ENCODE results near the gene ALG12. TPM values are rescaled to one million over a fixed set of nuclear protein-coding genes. Genes with fewer than 3 reads are reported as not detected.

ALG12 gene
- total and polyA plus RNA-seq, 2 of the 13 experiments (the other 11 are each of a cell fraction or from before 2014, with no cell fraction given) = 7.8 to 15.8 TPM

GRCh38 chr22:49960159-49961004 is 42.1 kb upstream of the ALG12 start, which contains the start of gene PIM3:
Gene PIM3 (plus strand): TSS chr22:49960772. CDS start chr22:49960948, 176 bp downstream.
- peaks cover 36% of the 10 kb centered on the region for H3K79me2 ChIP-seq (ENCODE audit: insufficient read depth, low read length)
- peaks cover 9 to 23% of the 10 kb centered on the region in 2 experiments for H3K36me3 ChIP-seq (replicated peaks in 1 of 2; ENCODE audit: control insufficient read depth in 1 of 2, insufficient read depth in 2 of 2, low read length in 2 of 2)
- H3K4me3 ChIP-seq (replicated peaks in 1 of 3; ENCODE audit: insufficient read depth in 1 of 3, low read depth in 2 of 3, low read length in 3 of 3) = peak within 1 kb of the TSS; percentile 97 to 99 (median 97)
- under 1% methylated on average over 17 of the region's 137 CpGs for WGBS (ENCODE audit: low lambda C conversion rate)
- POLR2A ChIA-PET = interaction anchor here (2.3 to 18.6 kb wide), 5 partner anchors 4 to 30 kb away, joined by 22 to 722 read pairs (median 72); partner anchors contain the start of gene PIM3
- peak; percentile 67 for ATAC-seq
- no peaks in the 10 kb centered on the region for H3K9me3 ChIP-seq (ENCODE audit: low read length)
- DNase-seq (ENCODE audit: low spot score) = peak; percentile 94
- CTCF ChIA-PET (ENCODE audit: low intra/inter-chr PET ratio, low total read pairs) = interaction anchor here (1.9 kb wide), 1 partner anchor 29 kb away, joined by 4 read pairs; no protein-coding TSS in a partner anchor
- H3K27ac ChIP-seq (ENCODE audit: extremely low read length, insufficient read depth, low read length) = peak within 1 kb of the TSS; percentile 87
- BruUV-seq (replicated peaks) = no TSS peak
- H3K4me1 ChIP-seq (ENCODE audit: insufficient read depth, low read length) = peaks cover 75% of the 10 kb centered on the region
- H3K27me3 ChIP-seq (ENCODE audit: control insufficient read depth in 1 of 2, insufficient read depth in 2 of 2, low read length in 2 of 2) = no peaks in the 10 kb centered on the region; a peak in 1 of 5 replicates
- H2AFZ ChIP-seq (ENCODE audit: low read length) = no peak within 1 kb of the TSS
- H3K4me2 ChIP-seq (ENCODE audit: low read depth, low read length) = peak within 1 kb of the TSS; percentile 99
- peaks cover 37% of the 10 kb centered on the region for H4K20me1 ChIP-seq (ENCODE audit: insufficient read depth, low read length)
- in situ Hi-C loops (cut with HindIII; ENCODE audit: extremely low pct_ligation_motif_present, low pct_unique_long_range_greater_than_20kb) (no loop called here), intact Hi-C loops (cut with micrococcal nuclease; ENCODE audit: unreplicated experiment) (no loop called here)
- peak; percentile 61 for FAIRE-seq
- peak within 1 kb of the TSS; percentile 93 for H3K9ac ChIP-seq (ENCODE audit: insufficient read depth, low read depth, low read length)
- TF ChIP-seq, protein P1, sequence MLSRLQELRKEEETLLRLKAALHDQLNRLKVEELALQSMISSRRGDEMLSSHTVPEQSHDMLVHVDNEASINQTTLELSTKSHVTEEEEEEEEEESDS (CRISPR knock-in tag; IDR thresholded peaks at IDR 0.05; ENCODE audit: borderline replicate concordance) = no peak
- TF ChIP-seq ZNF704 (CRISPR knock-in tag; IDR thresholded peaks at IDR 0.05; ENCODE audit: borderline replicate concordance) (no peak), ZNF3 (CRISPR knock-in tag; IDR thresholded peaks at IDR 0.05) (no peak), KAT2B (IDR thresholded peaks at IDR 0.05; ENCODE audit: borderline replicate concordance, low read depth, low read length) (no peak), ZNF589 (CRISPR knock-in tag; conservative IDR thresholded peaks at IDR 0.05) (0 out of 2 replicates have a peak, but pooled peaks have one; percentile 61), ZNF792 (CRISPR knock-in tag; IDR thresholded peaks at IDR 0.05) (0 out of 2 replicates have a peak, but pooled peaks have one; percentile 58), AGO1 (IDR thresholded peaks at IDR 0.05; ENCODE audit: low read depth, low read length, poor library complexity, severe bottlenecking) (peak; percentile 10), ZNF609 (CRISPR knock-in tag; IDR thresholded peaks at IDR 0.05; ENCODE audit: borderline replicate concordance) (peak; percentile 55; the same call in 1 of the 2 replicates)
- TF ChIP-seq, protein P2, sequence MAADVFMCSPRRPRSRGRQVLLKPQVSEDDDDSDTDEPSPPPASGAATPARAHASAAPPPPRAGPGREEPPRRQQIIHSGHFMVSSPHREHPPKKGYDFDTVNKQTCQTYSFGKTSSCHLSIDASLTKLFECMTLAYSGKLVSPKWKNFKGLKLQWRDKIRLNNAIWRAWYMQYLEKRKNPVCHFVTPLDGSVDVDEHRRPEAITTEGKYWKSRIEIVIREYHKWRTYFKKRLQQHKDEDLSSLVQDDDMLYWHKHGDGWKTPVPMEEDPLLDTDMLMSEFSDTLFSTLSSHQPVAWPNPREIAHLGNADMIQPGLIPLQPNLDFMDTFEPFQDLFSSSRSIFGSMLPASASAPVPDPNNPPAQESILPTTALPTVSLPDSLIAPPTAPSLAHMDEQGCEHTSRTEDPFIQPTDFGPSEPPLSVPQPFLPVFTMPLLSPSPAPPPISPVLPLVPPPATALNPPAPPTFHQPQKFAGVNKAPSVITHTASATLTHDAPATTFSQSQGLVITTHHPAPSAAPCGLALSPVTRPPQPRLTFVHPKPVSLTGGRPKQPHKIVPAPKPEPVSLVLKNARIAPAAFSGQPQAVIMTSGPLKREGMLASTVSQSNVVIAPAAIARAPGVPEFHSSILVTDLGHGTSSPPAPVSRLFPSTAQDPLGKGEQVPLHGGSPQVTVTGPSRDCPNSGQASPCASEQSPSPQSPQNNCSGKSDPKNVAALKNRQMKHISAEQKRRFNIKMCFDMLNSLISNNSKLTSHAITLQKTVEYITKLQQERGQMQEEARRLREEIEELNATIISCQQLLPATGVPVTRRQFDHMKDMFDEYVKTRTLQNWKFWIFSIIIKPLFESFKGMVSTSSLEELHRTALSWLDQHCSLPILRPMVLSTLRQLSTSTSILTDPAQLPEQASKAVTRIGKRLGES (CRISPR knock-in tag; IDR thresholded peaks at IDR 0.05; ENCODE audit: borderline replicate concordance) = no peak
- TF ChIP-seq, protein P3, sequence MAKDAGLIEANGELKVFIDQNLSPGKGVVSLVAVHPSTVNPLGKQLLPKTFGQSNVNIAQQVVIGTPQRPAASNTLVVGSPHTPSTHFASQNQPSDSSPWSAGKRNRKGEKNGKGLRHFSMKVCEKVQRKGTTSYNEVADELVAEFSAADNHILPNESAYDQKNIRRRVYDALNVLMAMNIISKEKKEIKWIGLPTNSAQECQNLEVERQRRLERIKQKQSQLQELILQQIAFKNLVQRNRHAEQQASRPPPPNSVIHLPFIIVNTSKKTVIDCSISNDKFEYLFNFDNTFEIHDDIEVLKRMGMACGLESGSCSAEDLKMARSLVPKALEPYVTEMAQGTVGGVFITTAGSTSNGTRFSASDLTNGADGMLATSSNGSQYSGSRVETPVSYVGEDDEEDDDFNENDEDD (CRISPR knock-in tag; IDR thresholded peaks at IDR 0.05; ENCODE audit: borderline replicate concordance) = peak; percentile 86
